ENCODE measurements around the gene MEGF11. TPM values are rescaled to one million over a fixed set of nuclear protein-coding genes. Genes with fewer than 3 reads are reported as not detected.

The MEGF11 gene
- total RNA-seq (2021) (not detected in 2 replicates), Bru-seq, nascent RNA (percentile 7 among the genes with signal in this experiment), BruChase-seq, experiment 1, labeled RNA remaining after a 2-hour chase (percentile 18 among the genes with signal in this experiment), BruChase-seq, experiment 2, labeled RNA remaining after a 6-hour chase (percentile 10 among the genes with signal in this experiment)
- long read RNA-seq, partial matches to known transcripts = 0 of 6 reads
- long read RNA-seq, other reads (novel, unspliced or antisense) = 6 of 6 reads

GRCh38 chr15:66253418-66254088 is at the start of gene MEGF11:
TSS of gene MEGF11 (minus strand) at chr15:66253750. CDS start at chr15:66128403, 125,347 bp downstream.
- Histone ChIP-seq H3K27ac (no peak within 1 kb of the TSS), H3K36me3 (ENCODE audit: low read depth) (no peaks in the 10 kb centered on the region), H3K4me1 (replicated peaks; ENCODE audit: insufficient read depth) (no peaks in the 10 kb centered on the region), H3K4me2 (peak within 1 kb of the TSS; percentile 97), H4K20me1 (ENCODE audit: insufficient read depth) (no peaks in the 10 kb centered on the region), H3K4me3 (peak within 1 kb of the TSS; percentile 62), H3K9me2 (ENCODE audit: insufficient read depth) (no peaks in the 10 kb centered on the region), H3F3A (ENCODE audit: insufficient read depth, low read depth) (no peaks in the 10 kb centered on the region), H3K27me3 (ENCODE audit: insufficient read depth, low read depth) (peaks cover 55% of the 10 kb centered on the region), H3K79me2 (ENCODE audit: low read depth) (no peaks in the 10 kb centered on the region), H2AFZ (peak within 1 kb of the TSS; percentile 86), H3K9me3 (ENCODE audit: insufficient read depth, low read depth) (no peaks in the 10 kb centered on the region)
- POLR2A ChIA-PET (ENCODE audit: unreplicated experiment) = no interaction called here
- no TSS peak for BruUV-seq (replicated peaks)
- CTCF ChIA-PET = no interaction called here
- intact Hi-C loops (cut with micrococcal nuclease; ENCODE audit: unreplicated experiment) = no loop called here
- peak in 1 of 2 experiments; percentile 22 for DNase-seq
- TF ChIP-seq EZH2 (IDR thresholded peaks at IDR 0.05; ENCODE audit: low read depth) (no peak), CTCF (conservative IDR thresholded peaks at IDR 0.05) (no peak)

- ChIA-PET POLR2A (ENCODE audit: unreplicated experiment) (interaction anchor here (0.6 kb wide), 1 partner anchor 10 kb away, joined by 3 read pairs; no protein-coding TSS in a partner anchor), CTCF (no interaction called here)
- Histone ChIP-seq H4K20me1 (ENCODE audit: insufficient read depth) (no peaks in the 10 kb centered on the region), H3K27me3 (ENCODE audit: insufficient read depth, low read depth) (no peaks in the 10 kb centered on the region), H3K4me1 (replicated peaks; ENCODE audit: insufficient read depth) (no peaks in the 10 kb centered on the region), H3K9me2 (ENCODE audit: insufficient read depth) (no peaks in the 10 kb centered on the region), H3K4me3 (no peak overlapping the region), H3F3A (ENCODE audit: insufficient read depth, low read depth) (no peaks in the 10 kb centered on the region), H3K79me2 (ENCODE audit: low read depth) (no peaks in the 10 kb centered on the region), H2AFZ (no peak overlapping the region), H3K9me3 (ENCODE audit: insufficient read depth, low read depth) (no peaks in the 10 kb centered on the region), H3K27ac (no peak overlapping the region), H3K36me3 (ENCODE audit: low read depth) (no peaks in the 10 kb centered on the region), H3K4me2 (no peak overlapping the region)
- no TSS peak for BruUV-seq (replicated peaks)
- intact Hi-C loops (cut with micrococcal nuclease; ENCODE audit: unreplicated experiment) = no loop called here
- no peak for DNase-seq
- no peak for TF ChIP-seq EZH2 (IDR thresholded peaks at IDR 0.05; ENCODE audit: low read depth)
- no peak for TF ChIP-seq CTCF (conservative IDR thresholded peaks at IDR 0.05)
Measured at GRCh38 chr15:66302489-66303278, 49.1 kb upstream of the MEGF11 start.

GRCh38 chr15:66298803-66299251 is 45.3 kb upstream of the MEGF11 start:
- Histone ChIP-seq H3F3A (ENCODE audit: insufficient read depth, low read depth) (peaks cover 15% of the 10 kb centered on the region), H3K4me2 (no peak overlapping the region), H3K9me3 (ENCODE audit: insufficient read depth, low read depth) (no peaks in the 10 kb centered on the region), H3K4me3 (no peak overlapping the region), H2AFZ (no peak overlapping the region), H3K4me1 (replicated peaks; ENCODE audit: insufficient read depth) (peaks cover 16% of the 10 kb centered on the region), H3K79me2 (ENCODE audit: low read depth) (peaks cover 14% of the 10 kb centered on the region), H4K20me1 (ENCODE audit: insufficient read depth) (no peaks in the 10 kb centered on the region), H3K9me2 (ENCODE audit: insufficient read depth) (no peaks in the 10 kb centered on the region), H3K27ac (no peak overlapping the region), H3K27me3 (ENCODE audit: insufficient read depth, low read depth) (no peaks in the 10 kb centered on the region), H3K36me3 (ENCODE audit: low read depth) (no peaks in the 10 kb centered on the region)
- BruUV-seq (replicated peaks) = no TSS peak
- POLR2A ChIA-PET (ENCODE audit: unreplicated experiment) = no interaction called here
- DNase-seq = no peak
- intact Hi-C loops (cut with micrococcal nuclease; ENCODE audit: unreplicated experiment) = loop anchor here (10.0 kb wide), 1 partner anchor 684 kb away; the partner anchor contains the start of gene INTS14
- TF ChIP-seq CTCF (conservative IDR thresholded peaks at IDR 0.05) (no peak), EZH2 (IDR thresholded peaks at IDR 0.05; ENCODE audit: low read depth) (no peak)
- CTCF ChIA-PET = no interaction called here
